ENCODE results near the gene AURKAIP1. TPM values are rescaled to one million over a fixed set of nuclear protein-coding genes. Genes with fewer than 3 reads are reported as not detected.

AURKAIP1 gene
- total RNA-seq, 1 experiment from 2014 or later: 196 TPM

DNA sequence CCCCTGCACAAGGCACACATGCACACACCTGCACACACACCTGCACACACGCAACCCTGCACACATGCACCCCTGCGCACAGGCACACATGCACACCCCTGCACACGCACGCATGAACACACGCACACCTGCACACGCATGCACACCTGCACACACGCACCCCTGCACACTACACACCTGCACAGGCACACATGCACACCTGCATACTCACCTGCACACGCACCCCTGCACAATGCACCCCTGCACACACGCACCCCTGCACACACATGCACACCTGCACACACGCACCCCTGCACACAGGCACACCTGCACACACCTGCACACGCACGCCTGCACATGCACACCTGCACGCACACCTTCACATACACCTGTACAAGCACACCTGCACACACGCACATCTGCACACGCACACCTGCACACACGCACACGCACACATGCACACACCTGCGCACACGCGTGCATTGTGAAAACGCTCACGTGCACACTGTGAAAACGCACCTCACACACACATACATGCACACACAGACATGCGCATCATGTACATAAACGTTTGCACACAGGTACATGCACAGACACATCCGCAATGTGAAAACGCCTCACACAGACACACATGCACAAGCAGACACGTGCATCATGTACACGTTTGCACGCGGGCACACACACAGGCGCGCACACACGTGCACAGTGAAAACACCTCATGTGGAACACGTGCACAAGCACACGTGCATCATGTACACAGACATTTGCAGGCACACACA, 34.0 kb downstream of the AURKAIP1 start:
- H3T11ph ChIP-seq (ENCODE audit: low read length): no peak overlapping the region
- no peak overlapping the region for H4K91ac ChIP-seq (ENCODE audit: insufficient read length, low read depth, low read length)
- H2BK15ac ChIP-seq (ENCODE audit: low read depth, low read length): no peak overlapping the region
- no peak overlapping the region for H2BK120ac ChIP-seq (ENCODE audit: low read depth, low read length, poor library complexity, severe bottlenecking)
- no peak overlapping the region for H3K18ac ChIP-seq (ENCODE audit: insufficient read length, low read depth, low read length)
- Mint-ChIP-seq H3K36me3 (ENCODE audit: insufficient read depth in 1 of 3, low read depth in 3 of 3) (peaks cover 21 to 36% (median 31%) of the 10 kb centered on the region in 3 experiments), H3K4me3 (peak overlapping the region in 1 of 2 experiments; percentile 65; a peak in 2 of 5 replicates), H3K9me3 (peaks cover 0 to 8% of the 10 kb centered on the region in 2 experiments; a peak in 3 of 5 replicates), H3K27ac (peak overlapping the region in 1 of 3 experiments; percentile 65; a peak in 1 of 7 replicates), H3K27me3 (ENCODE audit: low read depth) (no peaks in the 10 kb centered on the region), H3K4me1 (no peaks in the 10 kb centered on the region)
- H2AK5ac ChIP-seq (ENCODE audit: insufficient read length, low read length): no peak overlapping the region
- H4K8ac ChIP-seq (replicated peaks; ENCODE audit: insufficient read length, low read depth, low read length): no peak overlapping the region
- H3K56ac ChIP-seq (ENCODE audit: insufficient read length, low read depth, low read length): no peak overlapping the region
- H2BK5ac ChIP-seq (ENCODE audit: insufficient read length, low read length): no peak overlapping the region
- H3K27ac ChIP-seq (ENCODE audit: insufficient read length, low read depth, low read length): no peak overlapping the region
- TF ChIP-seq, protein P1, sequence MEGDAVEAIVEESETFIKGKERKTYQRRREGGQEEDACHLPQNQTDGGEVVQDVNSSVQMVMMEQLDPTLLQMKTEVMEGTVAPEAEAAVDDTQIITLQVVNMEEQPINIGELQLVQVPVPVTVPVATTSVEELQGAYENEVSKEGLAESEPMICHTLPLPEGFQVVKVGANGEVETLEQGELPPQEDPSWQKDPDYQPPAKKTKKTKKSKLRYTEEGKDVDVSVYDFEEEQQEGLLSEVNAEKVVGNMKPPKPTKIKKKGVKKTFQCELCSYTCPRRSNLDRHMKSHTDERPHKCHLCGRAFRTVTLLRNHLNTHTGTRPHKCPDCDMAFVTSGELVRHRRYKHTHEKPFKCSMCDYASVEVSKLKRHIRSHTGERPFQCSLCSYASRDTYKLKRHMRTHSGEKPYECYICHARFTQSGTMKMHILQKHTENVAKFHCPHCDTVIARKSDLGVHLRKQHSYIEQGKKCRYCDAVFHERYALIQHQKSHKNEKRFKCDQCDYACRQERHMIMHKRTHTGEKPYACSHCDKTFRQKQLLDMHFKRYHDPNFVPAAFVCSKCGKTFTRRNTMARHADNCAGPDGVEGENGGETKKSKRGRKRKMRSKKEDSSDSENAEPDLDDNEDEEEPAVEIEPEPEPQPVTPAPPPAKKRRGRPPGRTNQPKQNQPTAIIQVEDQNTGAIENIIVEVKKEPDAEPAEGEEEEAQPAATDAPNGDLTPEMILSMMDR (conservative IDR thresholded peaks at IDR 0.05): no peak
- no peak overlapping the region for H2BK12ac ChIP-seq (ENCODE audit: insufficient read length, low read depth, low read length)
- H3K4me2 ChIP-seq (ENCODE audit: insufficient read depth, insufficient read length, low read length): no peak overlapping the region
- H3K4ac ChIP-seq (ENCODE audit: low read depth, low read length): no peak overlapping the region
- peaks cover 2% of the 10 kb centered on the region for H3K79me1 ChIP-seq (ENCODE audit: insufficient read depth, low read depth, low read length, poor library complexity, severe bottlenecking)
- no peaks in the 10 kb centered on the region; the same call in 1 of the 2 replicates for H3K79me2 ChIP-seq (ENCODE audit: insufficient read depth, low read length)
- H3K27me3 ChIP-seq (ENCODE audit: insufficient read depth, low read length): no peaks in the 10 kb centered on the region
- WGBS (ENCODE audit: extremely low coverage, insufficient read length, low lambda C conversion rate): no CpG with 5 or more reads among the region's 36 CpGs
- H2BK20ac ChIP-seq (ENCODE audit: low read depth, low read length, poor library complexity, severe bottlenecking): no peak overlapping the region
- no peak overlapping the region for H2AFZ ChIP-seq (ENCODE audit: low read length)
- H4K5ac ChIP-seq (ENCODE audit: insufficient read length, low read depth, low read length): no peak overlapping the region
- H3K9ac ChIP-seq (ENCODE audit: extremely low read depth, insufficient read length, low read length): no peak overlapping the region
- H3K14ac ChIP-seq (ENCODE audit: insufficient read depth, low read length): no peak overlapping the region
- no peak for DNase-seq
- H3K23me2 ChIP-seq (ENCODE audit: insufficient read length, low read depth, low read length, poor library complexity, severe bottlenecking): no peaks in the 10 kb centered on the region
- no peaks in the 10 kb centered on the region for H3K4me1 ChIP-seq (ENCODE audit: insufficient read depth, low read length)
- H4K20me1 ChIP-seq (ENCODE audit: control insufficient read depth, insufficient read depth, insufficient read length): no peaks in the 10 kb centered on the region
- no peaks in the 10 kb centered on the region for H3K9me3 ChIP-seq (ENCODE audit: control insufficient read depth, low read depth, low read length)
- H3K23ac ChIP-seq (ENCODE audit: insufficient read length, low read depth, low read length): no peak overlapping the region

All from H9 (cell line).